CD4-positive, alpha-beta T cell treated with Interleukin-15 for 4 hours (primary cell): Measurements from ENCODE around the gene CCDC197.
A peak's percentile ranks its signal among the peaks of the same experiment; 100 is the strongest.

ENCODE experiments used
- DNase-seq: peaks from one replicate; pipeline ENCODE4 v3.0.0-alpha.2; 2020; ENCODE audit warnings: low spot score

Gene CCDC197

DNA sequence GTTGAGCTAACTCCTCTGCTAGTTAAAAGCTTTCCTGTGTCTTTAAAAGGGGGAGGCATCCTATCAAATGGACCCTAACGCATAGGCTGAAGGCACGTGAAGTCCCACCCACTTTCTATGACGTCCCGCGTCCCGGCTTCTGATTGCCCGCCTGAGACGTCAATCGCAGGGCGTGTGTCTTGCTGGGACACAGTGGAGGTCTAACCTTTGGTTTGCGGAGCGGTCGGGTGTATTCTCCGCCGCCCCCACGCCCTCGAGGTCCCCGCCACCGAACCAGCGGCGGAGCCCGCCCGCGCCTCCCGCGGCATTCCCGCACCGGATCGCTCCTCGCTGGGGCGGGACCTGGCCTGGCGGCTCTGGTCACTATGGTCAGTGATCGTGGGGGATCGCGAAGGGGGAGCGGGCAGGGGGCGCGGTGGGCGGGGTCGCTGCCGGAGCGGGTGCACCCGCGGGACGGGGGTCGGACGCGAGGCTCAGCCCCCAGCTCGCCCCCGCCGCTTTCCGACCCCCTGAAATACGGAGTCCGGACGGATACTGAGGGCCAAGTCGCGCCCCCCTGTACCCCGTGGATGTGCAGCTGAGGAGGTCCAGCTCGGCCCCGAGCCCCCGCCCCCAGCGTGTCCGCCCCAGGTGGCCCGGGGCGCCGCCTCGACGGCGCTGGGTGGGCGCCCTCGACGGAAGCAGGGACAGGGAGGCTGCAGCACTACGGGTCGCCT, 29.2 kb downstream of the CCDC197 start, which contains the start of gene OTUB2:
TSS of gene OTUB2 (plus strand) at position 168 of the 716 bp plus-strand sequence. CDS start at position 366, 198 bp downstream.
- DNase-seq: peak; percentile 99

DNA sequence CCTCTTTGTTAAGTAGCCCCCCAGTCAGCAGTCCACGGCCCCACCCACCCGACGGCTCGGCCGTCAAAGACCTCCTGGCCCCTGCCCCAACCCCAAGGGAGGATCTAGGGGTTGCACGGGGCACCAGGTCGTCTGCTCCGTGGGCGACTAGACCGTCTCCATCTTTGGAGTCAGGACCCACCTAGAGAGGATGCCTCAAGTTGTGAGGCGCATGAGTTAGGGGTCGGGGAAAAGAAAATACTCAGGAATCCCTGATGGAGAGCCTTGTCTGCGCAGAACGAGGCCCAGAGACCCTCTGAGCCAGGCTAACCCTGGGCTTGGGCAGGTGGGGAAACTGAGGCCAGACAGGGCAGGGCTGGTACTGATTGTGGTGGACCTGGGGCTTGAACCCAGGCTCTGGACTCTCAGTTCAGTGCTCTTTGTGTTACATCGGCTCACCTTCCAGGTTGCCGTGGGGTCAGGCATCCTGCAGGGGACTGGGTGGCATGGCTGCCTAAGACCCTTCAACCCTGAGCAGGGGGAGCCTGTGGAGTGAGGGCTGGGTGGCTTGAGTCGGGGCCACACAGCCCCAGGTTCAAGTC, 29.9 kb downstream of the CCDC197 start:
- DNase-seq: no peak

DNA sequence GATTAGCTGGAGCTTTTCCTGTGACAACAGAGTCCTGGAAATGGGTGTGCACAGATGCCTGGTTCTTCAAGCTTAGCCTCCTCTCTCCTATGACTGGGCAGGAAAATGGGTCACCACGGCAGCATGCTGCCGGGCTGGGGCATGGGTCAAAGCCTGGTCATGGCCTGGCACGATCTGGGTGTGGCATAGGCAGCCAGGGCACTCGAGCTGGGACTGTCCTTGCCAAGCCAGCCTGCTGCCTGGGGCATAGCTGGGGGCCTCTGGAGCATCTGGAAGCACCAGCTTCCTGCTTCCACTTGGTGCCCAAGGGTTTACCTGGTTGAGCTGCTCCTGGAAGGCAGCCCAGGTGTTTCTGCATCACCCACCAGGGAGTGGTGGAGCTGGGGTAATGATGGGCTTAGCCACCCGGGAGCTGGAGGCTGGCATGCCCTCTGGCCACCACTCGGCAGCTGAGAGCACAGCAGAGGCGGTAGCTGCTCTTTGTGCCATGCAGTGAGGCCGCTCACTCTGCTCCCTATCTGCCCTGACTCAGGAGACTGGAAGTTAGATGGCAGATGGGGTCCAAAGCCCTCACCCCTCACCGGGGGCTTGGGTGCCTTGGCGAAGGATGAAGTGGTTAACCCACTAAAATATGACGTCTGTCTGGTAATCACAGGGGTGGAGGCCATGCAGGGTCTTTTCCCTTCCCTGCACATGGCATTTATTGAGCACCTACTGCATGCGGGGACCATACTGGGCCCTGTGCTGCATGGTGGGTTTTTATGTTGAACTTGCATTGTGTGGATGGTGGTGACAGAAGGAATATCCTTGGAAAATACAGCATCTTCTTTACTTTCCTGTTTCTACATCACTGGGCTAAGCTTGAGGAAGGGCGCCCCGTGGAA, 30.7 kb downstream of the CCDC197 start:
- no peak for DNase-seq

DNA sequence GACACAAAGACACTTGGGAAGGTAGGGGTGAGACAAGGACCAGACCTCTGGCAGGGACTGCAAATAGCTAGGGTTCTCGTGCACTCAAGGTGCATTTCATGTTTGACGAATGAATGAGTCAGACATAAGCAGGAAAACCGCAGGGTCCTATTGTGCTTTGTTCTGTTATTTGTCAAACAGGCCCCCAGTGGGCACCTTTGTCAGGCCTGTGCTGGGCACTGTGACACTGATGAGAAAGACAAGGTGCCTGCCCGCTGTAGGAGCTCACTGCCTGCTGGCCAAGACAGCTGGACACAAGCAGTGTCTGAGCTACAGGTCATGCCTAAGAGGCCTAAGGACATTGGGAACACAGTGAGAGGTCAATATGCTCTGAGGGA, 31.3 kb downstream of the CCDC197 start:
- DNase-seq: peak; percentile 43

DNA sequence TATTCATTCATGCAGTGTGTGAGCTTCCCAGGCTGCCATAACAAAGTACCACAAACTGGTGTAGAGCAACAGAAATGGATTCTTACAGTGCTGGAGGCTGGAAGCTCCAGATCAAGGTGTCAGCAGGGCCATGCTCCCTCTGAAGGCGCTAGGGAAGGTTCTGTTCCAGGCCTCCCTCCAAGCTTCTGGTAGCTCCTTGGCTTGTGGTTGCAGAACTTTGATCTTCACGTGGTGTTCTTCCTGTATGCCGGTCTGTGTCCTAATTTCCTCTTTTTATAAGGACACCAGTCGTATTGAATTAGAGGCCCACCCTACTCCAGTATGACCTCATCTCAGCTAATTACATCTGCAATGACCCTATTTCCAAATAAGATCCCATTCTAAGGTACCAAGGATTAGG, 32.2 kb downstream of the CCDC197 start:
- no peak for DNase-seq

DNA sequence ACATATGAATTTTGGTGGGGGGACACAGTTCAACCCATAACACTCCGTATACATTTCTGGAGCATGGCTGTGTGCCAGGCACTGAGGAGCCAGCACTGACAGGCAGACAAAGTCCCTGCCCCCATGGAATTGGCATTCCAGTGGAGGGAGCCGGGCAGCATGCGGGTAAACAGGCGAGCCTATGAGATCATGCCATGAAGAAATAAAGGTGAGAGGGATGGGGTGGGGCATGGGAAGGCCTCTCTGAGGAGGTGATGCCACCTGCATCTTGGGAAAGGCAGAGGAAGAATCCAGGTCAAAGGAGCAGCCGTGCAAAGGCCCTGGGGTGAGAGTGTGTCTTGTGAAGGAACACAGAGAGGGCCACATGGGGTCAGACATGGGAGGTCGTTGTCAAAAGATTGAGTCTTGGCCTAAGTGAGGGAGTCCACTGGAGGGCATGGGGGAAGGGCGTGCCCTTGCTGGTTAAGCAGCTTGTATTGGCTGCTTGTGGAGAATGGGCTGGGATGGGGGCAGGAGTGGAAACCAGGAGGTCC, 32.6 kb downstream of the CCDC197 start:
- DNase-seq: no peak

DNA sequence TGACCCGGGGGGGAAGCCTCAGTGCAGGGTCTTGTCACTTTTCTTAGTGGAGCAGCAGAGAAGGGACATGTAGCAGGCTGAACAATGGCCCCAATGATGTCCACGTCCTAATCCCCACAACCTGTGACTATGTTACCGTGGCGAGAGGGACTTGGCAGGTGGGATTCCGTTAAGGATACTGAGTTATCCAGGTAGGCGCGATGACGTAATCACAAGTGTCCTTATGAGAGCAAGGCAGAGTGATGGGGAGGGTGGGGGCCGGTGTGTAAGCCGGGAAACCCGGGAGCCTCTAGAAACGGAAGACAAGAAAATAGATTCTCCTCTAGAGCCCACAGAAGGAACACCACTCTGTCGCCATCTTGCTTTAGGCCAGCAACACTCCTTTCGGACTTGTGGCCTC, 33.5 kb downstream of the CCDC197 start:
- DNase-seq: no peak

DNA sequence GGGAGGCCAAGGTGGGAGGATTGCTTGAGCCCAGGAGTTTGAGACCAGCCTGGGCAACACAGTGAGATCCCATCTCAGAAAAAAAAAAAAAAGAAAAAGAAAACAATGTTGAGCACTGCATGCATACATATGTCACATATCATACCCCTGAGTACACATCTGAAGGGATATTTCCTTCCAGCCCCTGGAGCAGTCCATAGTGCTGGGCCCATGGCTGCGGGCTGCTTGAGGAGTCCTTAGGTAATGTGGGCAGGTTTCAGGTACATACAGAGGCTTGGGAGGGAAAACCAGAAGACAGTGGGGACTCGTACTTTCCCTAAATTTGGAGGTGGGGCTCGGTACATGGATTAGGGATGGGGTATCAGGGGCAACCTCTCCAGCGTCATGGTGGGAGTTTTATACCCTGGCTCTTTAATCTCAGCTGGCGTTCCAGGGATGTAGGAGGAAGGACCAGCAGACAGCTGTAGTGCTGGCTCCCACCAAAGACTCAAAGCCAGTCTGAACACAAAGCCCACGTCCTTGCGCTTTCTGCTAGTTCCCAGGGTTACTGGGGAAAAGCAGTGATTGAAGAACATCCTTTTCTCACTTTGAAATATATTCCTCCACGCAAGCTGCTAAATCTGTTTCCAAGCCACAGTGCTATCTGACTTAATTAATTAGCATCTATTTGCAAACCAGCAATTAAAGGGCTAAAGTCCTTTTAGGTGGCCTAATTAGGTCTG, 34.2 kb downstream of the CCDC197 start:
- DNase-seq: no peak

DNA sequence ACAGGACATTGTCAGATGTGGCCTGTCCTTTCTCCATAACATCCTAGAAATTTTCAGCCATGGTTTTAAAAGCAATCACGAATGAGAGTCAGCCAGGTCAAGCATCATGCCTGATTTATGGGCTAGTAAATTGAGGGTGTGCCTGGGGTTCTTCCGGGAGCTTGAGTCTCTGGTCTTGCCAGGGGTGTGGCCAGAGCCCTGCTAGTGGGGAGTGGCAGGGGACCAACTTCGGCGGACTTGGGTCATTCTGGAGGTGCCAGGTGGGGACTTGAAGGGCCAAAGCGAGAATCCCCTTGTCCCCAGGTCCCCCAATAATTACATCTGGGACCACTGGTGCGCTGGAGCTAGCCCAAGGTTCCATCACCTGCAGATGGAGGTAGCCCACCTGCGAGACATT, 34.8 kb downstream of the CCDC197 start:
- no peak for DNase-seq

DNA sequence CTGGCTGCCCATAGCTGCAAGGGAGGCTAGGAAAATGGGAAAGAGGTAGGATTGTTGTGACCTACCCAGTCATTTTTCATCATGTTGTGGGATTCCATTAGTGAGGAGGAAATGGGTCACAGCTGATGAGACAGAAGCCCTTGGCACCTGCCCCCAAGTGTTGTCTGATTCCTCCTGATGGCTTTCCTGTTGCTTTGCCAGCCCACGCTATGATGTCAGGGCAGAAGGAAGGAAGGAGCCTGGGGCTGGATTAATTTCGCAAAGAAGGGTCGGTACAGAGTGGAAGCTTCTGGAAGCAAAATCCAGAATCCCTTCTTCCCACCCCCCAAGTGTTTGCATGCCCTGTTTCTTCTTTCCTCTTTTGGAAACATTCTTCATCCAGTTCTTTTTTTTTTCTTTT, 37.8 kb downstream of the CCDC197 start:
- DNase-seq: no peak

DNA sequence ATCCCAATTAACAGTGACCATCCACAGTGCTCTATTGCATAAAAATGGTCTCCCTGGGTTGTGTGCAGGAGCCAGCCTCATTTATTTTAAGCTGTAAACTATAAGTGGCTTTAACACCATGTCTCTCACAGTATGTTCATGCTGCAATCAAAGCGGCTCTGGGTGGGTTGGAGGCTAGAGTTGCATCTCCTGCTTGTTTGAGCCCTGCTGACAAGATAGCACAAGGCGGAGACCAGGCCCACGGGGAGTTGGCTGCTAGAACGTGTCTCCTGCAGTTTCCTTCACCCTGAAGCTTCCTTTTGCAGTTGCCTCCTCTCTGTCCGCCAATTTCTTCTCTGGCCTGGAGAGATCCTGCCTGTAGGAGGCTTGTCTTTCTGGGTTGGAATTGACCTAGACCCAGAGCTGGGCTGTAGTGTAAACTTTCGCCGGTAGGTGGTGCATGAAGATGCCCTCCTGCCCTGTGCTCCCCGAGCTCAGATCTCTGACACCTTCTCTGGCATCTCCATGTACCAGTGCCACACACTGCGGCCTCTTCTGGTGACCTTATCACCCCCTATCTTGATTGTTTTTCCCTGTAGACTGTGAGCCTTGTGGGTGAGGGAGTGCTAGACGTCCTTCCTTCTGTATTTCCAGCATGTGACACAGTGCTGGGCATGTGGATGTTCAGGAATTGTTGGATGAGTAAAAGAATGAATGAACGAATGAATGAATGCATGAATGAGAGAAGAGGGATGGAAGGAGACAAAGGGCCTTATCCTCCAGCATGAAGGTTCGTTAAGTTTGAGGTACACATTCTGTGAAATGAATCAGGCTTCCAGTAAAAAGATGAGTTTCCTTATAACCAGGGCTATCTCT, 39.4 kb downstream of the CCDC197 start:
- DNase-seq: peak; percentile 75

DNA sequence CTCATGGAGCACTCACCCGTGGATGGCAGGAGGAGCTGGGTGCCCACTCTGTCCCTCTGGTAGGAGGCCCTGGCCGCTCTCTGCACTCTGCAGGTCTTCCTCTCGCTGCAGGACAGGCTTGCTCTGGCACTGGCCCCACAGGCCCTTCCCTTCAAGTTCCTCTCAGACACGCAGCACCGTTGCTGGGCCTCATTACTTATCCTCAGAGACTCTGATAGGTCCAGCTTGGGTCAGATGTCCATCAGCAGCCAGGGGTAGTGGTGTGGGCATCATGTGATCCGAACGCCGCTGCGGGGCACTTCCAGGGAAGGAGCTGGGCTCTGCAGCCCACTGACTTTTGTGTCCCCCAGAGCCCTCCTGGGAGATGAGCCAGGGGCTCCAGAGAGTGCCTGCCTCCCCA, 40.9 kb downstream of the CCDC197 start:
- no peak for DNase-seq

DNA sequence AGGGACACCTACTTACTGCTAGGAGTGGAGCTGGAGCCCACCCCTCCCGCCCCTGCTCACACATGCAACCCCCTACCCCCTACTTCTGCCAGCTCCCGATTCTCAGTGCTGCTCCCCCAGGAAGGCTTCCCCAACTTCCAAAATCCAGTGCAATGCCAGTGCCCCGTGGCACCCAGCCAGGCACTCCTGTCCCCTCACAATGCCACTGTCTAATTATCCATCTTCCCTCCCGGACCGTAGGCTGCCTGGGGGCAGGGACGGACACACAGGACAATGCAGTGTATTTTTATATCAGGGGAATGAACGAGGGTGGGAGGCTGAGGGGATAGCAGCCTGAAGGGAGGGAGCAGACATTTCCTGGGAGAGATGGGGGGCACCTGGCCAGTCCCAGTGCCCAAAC, 41.4 kb downstream of the CCDC197 start:
- DNase-seq: no peak

DNA sequence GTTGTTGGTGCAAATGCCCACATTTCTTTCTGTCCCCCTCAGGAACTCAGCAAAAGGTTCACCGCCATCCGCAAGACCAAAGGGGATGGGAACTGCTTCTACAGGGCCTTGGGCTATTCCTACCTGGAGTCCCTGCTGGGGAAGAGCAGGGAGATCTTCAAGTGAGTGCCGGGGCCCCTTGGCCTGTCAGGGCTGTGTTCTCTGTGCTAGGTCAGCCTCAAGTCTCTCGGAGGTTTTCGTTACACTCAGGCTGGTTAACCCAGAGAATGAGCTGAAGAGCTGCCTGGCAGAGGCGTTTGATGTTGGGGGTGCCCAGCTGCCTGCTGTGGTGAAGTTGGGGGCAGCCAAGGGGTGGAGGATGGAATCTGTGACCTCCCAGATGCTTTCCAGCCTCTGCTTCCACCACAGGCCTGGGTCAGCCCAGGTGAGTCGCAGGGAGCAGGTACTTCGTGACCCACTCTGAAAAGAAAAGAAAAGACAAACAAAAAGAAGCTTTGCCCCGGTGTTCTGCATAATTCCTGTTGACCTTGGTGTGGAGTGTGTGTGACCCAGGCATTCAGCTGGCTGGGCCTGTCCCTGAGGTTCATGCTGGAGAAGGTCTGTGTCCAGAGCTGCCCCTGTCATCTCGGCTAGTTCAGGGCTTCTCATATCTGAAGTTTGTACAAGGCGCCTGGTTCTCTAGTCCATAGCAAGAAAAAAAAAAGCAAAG, 42.0 kb downstream of the CCDC197 start:
- no peak for DNase-seq

DNA sequence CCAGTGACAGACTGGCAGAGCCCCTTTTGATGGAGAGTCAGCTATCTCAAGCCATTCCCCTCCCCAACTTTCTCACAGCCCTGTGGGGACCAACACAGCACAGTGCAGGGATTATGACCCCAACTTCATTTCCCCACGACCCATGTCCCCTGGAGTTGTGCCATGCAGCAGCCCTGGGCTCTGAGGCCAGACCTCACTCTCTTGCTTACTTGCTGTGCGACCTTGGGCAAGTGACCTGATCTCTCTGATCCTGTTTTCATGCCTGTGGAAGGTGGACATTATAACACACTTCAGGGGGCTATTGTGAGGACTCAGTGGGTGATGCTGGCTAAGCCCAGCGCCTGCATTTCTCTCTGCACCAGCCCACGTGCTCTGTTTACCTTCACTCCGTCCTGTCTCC, 43.1 kb downstream of the CCDC197 start:
- DNase-seq: no peak

DNA sequence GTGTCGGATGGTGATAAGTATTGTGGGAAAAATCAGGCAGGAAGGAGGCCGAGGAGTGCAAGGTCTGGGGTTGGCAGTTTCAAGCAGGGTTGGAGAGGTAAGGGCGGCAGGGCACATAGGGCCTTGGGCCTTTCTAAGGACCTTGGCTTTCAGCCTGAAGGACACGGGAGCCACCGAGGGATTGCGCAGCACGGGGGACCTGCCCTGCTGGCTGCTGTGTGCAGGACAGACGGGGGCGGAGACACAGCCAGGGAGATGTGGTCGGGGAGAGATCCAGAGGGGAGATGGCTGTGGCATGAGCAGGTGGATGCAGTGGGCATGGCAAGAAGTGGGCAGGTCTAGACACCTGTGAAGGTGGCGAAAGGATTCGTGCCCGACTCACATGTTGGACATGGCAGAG, 43.7 kb downstream of the CCDC197 start:
- no peak for DNase-seq

DNA sequence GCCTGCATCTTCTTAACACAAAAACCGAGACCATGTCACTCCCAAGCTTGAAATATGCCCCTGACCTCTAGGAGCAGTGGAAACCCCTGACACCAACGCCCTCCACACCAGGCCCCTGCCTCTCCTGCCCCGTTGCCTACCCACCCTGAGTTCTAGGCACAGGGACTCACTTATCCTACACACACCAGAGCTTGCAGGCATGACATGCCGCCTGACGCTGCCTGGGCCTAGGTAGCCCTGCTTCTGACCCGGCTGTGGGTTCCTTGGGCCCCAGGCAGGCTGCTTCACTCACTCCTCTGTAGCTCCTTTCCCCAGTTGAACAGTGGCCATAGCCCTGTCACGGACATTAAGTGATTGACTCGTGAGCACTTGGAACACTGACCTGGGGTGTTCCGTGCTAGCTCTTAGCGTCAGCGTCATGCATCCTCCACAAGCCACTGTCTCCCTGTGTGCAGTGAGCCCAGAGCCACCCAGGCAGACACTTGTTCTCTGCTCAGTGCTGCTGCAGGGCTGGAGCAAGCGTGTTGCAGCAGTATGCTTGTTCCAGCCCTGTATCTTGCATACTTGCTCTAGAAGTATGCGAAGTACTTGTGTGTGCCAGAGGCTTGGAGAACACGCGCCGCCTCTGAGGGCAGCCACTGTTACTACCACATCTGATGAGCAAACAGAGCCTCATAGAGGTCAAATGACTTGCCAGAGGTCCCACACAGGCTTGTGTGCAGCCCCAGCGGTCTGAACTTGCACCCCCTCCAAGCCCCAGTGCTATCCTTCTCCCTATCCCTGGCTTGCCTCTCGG, 44.6 kb downstream of the CCDC197 start:
- DNase-seq: no peak

DNA sequence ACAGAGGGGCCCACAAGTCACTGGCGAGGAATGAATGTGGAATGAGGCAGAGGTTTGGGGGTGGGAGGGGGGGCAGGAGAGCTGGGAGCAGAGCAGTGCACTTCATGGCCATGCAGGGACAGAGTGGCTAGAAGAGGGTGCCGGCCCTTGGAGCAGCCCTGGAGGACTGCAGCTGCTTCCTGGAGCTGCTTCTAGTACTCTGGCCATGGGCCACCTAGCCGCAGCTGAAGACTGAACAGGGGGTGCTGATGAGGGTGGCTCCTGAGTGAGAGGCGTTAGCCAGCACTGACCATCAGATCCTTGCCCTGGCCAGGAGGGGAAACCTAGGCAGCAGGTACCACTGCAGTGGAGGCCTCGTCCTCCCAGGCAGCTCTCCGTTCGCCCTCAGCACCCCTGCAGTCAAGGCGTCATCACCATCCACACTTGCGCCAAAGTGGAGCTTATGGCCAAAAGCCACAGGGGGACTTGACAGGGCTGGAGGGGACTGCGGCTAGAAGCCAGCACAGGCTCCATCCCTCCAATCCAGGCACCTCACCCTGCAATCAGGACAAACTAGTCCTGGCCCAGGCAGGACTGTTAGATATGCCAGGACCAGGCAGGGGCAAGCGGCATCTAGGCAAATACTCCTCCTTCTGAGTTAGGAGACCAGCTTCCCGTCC, 45.5 kb downstream of the CCDC197 start:
- DNase-seq: no peak

DNA sequence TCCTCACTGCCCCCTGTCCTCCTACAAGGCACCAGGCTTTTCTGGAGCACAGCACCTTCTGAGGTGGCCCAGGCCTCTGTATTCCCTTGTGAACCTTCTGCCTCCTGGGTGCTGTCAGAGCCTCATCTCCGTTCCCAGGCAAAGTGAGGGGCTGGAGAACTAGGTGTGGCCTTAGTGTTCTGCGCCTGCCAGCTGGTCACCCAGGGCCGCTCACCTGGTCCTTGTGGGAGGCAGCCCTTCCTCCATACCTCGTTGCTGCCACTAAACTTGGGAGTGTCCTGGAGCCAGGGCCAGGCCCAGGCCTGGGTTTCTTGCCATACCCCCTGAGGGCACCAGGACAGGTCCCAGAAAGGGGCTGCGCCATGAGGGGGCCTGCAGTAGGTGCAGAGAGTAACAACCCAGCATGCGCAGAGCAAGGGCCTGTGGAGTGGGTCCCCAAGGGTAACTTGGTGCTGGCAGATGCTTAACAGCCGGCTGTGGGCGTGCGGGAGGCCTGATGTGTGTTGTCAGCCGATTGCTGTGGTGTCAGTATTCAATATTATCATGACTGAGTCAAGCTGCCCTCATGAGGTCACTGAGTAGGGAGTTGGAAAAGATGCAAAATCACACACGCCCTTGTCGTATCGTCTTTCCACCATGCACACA, 46.1 kb downstream of the CCDC197 start:
- DNase-seq: no peak
